Activated CD8-positive, alpha-beta memory T cell treated with anti-CD3 and anti-CD28 coated beads for 48 hours (primary cell): Measurements from ENCODE around the gene PRPF19.

Experiments used
- DNase-seq, 3 experiments: peaks; one replicate each; pipeline ENCODE4 v3.0.0-alpha.2; 2020; ENCODE audit warnings: low read depth in 2 of 3, low spot score in 2 of 3

PRPF19 gene

GRCh38 chr11:60875366-60876167 is 30.8 kb downstream of the PRPF19 start:
- no peak for DNase-seq

GRCh38 chr11:60874421-60875365 is 31.7 kb downstream of the PRPF19 start:
- no peak for DNase-seq

- no peak for DNase-seq
These were observed 32.9 kb downstream of the PRPF19 start for GRCh38 chr11:60873533-60873932.

- DNase-seq: no peak
These were observed 33.3 kb downstream of the PRPF19 start for GRCh38 chr11:60872961-60873524.

GRCh38 chr11:60872124-60872960 is 34.0 kb downstream of the PRPF19 start:
- DNase-seq: no peak

GRCh38 chr11:60871378-60872061 is 34.9 kb downstream of the PRPF19 start:
- DNase-seq: no peak

- no peak for DNase-seq
These were observed 35.5 kb downstream of the PRPF19 start for GRCh38 chr11:60870733-60871377.

- no peak for DNase-seq
These were observed 36.1 kb downstream of the PRPF19 start for GRCh38 chr11:60870276-60870675.

- DNase-seq: no peak
These were observed 36.9 kb downstream of the PRPF19 start for GRCh38 chr11:60869451-60869825.

- no peak for DNase-seq
These were observed 37.5 kb downstream of the PRPF19 start for GRCh38 chr11:60868682-60869450.

- DNase-seq: no peak
These were observed 38.3 kb downstream of the PRPF19 start for GRCh38 chr11:60867871-60868681.

- no peak for DNase-seq
These were observed 39.2 kb downstream of the PRPF19 start, which contains the start of gene ZP1 for GRCh38 chr11:60866911-60867870. ZP1 (plus strand) TSS chr11:60867542; CDS start chr11:60867562, 20 bp downstream.

GRCh38 chr11:60864856-60865513 is 41.4 kb downstream of the PRPF19 start:
- DNase-seq: no peak

- no peak for DNase-seq
These were observed 42.5 kb downstream of the PRPF19 start for GRCh38 chr11:60863550-60864521.

GRCh38 chr11:60862171-60862570 is 44.2 kb downstream of the PRPF19 start:
- no peak for DNase-seq
